ACHN (cell line): ENCODE results near the gene OXT.
A peak's percentile ranks its signal among the peaks of the same experiment; 100 is the strongest.
"Not testable (repeated sequence)": the region's sequence is repeated elsewhere in the genome, so short reads cannot be mapped to it uniquely, and the experiment has no call there.

Experiments
- DNase-seq: peaks from one replicate; pipeline ENCODE4 v3.0.0-alpha.2; 2015
- in situ Hi-C: cut with HindIII; loops from 2 replicates; pipeline ENCODE4 v1.10.0; 2017; ENCODE audit warnings: low sequenced_read_pairs, low pct_ligation_motif_present, low pct_unique_long_range_greater_than_20kb

Gene OXT

DNA sequence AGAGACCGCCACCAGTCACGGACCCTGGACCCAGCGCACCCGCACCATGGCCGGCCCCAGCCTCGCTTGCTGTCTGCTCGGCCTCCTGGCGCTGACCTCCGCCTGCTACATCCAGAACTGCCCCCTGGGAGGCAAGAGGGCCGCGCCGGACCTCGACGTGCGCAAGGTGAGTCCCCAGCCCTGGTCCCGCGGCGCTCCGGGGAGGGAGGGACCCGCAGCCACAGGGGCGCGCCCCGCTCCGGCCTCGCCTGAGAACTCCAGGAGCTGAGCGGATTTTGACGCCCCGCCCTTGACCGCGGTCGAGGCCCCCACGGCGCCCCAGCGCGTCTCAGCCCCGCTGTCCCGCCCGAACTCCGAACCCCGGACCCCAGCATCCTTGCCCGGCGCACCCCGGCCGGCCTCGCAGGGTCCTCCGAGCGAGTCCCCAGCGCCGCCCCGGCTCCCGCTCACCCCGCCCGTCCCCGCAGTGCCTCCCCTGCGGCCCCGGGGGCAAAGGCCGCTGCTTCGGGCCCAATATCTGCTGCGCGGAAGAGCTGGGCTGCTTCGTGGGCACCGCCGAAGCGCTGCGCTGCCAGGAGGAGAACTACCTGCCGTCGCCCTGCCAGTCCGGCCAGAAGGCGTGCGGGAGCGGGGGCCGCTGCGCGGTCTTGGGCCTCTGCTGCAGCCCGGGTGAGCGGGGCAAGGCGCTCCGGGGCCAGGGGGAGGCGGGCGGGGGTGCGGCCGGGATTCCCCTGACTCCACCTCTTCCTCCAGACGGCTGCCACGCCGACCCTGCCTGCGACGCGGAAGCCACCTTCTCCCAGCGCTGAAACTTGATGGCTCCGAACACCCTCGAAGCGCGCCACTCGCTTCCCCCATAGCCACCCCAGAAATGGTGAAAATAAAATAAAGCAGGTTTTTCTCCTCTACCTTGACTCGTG lies at the start of gene OXT:
OXT (plus strand) TSS at position 11 of the 920 bp plus-strand sequence; CDS start at position 47, 36 bp downstream.
- DNase-seq = no peak
- in situ Hi-C loops = no loop called here

DNA sequence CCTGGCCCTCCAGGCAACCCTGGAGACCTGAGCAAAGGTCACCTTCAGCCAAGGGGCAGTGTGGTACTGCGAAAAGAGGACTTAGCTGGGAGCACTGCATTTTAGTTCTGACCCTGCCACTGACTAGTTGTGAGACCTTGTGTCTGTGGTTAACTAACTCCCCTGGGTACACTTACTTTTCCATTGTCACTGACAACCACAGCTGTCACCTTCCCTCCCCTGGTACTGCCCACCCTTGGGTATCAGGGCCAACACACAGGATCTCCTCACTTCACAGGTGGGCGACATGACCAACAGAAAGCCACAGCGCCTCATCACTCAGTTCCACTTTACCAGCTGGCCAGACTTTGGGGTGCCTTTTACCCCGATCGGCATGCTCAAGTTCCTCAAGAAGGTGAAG lies 49.6 kb upstream of the OXT start:
- DNase-seq = no peak

DNA sequence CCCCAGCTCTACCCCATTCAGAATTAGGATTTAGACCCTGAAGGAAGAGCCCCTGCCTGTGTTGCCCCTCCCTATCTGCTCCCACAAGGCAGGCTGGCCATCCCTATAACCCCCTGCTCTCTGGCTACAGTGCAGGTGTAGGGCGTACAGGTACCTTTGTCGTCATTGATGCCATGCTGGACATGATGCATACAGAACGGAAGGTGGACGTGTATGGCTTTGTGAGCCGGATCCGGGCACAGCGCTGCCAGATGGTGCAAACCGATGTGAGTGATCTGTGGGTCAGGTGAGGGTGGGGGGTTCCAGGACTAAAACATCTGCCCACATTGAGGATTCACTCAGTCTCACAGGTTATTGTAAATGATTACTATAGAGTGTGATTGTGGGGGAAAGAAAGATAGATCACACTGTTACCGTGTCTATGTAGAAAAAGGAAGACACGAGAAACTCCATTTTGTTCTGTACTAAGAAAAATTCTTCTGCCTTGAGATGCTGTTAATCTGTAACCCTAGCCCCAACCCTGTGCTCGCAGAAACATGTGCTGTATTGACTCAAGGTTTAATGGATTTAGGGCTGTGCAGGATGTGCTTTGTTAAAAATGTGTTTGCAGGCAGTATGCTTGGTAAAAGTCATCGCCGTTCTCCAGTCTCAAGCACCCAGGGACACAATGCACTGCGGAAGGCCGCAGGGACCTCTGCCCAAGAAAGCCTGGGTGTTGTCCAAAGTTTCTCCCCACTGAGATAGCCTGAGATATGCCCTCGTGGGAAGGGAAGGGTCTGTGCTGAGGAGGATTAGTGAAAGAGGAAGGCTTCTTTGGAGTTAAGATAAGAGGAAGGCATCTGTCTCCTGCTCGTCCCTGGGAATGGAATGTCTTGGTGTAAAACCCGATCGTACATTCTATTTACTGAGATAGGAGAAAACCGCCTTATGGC lies 48.6 kb upstream of the OXT start:
- DNase-seq, in situ Hi-C loops: not testable (repeated sequence)

More for the DNA sequence above, 49.6 kb upstream of the OXT start:
- in situ Hi-C loops = no loop called here

- in situ Hi-C loops = no loop called here
- DNase-seq = no peak
These were observed 43.4 kb upstream of the OXT start for GRCh38 chr20:3027987-3028386.

DNA sequence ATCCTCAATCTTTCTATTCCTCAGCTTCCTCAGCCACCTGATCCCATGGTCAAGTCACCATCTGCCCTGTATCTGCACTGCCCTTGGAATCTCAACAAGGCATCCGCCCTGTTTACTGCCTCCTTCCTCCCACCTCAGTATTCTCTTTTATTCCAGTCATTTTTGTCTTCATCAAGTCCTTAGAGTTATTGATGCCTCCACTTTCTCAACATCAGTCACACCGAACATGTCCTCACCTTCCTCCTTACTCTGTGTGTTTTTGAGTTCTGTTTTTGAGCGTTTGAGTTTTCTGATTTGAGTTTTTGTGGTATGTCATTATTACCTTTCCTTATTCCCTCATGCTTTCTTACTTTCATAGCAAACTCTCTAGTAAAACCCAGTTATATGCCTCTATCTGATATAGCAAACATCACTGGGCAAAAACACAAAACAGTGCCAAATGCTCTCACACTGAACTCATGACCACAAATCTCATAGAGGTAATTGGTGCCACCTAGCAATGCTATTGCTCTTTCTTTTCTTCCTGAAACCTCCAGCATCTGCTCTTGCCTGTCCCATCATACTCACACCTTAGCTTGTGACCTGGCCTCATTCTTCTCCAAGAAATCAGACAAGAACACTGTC lies 39.8 kb upstream of the OXT start:
- in situ Hi-C loops = no loop called here
- DNase-seq = no peak

GRCh38 chr20:3032624-3033023 lies 38.8 kb upstream of the OXT start:
- DNase-seq = no peak
- in situ Hi-C loops = no loop called here

GRCh38 chr20:3037654-3038053 lies 33.8 kb upstream of the OXT start:
- no peak for DNase-seq
- in situ Hi-C loops = no loop called here

GRCh38 chr20:3038454-3038853 lies 33.0 kb upstream of the OXT start:
- in situ Hi-C loops = no loop called here
- DNase-seq = no peak

DNA sequence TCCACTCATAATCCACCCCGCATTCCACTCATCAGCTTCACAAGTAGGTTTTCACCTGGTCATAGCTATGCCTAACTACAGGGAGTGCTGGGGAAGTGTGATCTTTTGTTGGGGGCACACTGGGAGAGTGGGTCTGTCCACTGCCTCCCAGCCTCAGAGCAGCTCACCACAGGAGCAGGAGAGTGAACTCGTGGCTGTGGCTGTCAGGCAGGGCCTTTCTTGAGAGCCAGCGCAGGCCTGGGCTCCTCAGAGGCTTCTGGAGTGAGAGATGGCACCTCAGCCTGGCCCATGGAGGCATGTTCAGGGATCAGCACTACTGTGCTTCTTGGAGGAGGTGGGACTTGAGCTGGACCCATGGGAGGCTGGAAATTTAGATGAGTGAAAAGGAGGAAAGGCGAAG lies 32.0 kb upstream of the OXT start:
- DNase-seq = no peak
- in situ Hi-C loops = no loop called here

DNA sequence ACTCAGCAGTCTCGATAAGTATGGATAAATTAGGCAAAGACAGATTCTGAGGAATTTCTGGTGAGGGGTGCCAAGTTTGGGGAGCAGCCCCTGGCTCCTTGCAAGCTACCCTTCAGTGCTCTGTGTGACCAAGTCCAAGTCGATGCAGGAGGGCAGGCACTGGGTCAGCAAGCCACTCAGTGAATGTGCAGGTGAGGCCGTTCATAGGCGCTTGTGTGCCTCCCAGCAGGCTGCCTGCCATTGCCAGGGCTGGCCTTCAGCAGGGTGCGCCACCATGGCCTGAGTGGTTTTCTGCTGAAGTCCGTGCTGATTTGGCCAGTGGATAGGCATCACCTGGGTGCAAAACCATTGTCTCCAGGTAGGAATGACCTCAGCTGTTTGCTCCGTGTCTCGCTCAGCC lies 31.3 kb upstream of the OXT start:
- in situ Hi-C loops = no loop called here
- no peak for DNase-seq

DNA sequence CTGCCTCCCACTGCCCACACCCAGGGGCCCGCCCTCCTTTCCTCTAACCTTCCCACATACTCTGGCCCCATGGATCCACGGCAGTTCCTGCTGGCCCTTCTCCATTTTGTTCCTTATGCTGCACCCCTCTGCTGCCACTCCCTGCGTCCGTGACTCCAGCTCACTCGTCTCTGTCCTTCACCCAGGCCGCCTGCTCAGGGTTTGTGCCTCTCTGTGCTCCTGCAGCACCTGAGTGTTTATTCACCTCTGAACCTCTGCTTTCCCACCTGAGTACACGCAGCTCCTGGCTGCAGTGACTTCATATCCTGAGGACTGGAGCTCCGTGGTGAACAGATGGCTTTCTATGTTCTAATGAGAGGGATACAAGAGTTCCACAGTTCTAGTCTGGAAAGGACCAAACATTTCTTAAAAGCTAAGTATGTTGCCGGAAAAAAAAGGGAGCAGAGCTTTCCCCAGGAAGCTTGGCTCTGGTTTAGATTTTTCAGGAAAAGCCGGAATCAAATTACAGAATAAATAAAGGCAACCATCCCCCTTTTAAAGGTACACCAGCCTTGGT lies 29.5 kb upstream of the OXT start:
- DNase-seq = no peak
- in situ Hi-C loops = no loop called here

- in situ Hi-C loops = no loop called here
- no peak for DNase-seq
These were observed 28.8 kb upstream of the OXT start for GRCh38 chr20:3042625-3043024.

- DNase-seq = no peak
- in situ Hi-C loops = no loop called here
These were observed 28.1 kb upstream of the OXT start, which contains the start of gene GNRH2 for GRCh38 chr20:3043322-3043721. Gene GNRH2 (plus strand): TSS chr20:3043622. CDS start chr20:3044415, 793 bp downstream.

- no peak for DNase-seq
- in situ Hi-C loops = no loop called here
These were observed 27.0 kb upstream of the OXT start for GRCh38 chr20:3044336-3044965.

GRCh38 chr20:3045042-3045815 lies 26.2 kb upstream of the OXT start:
- DNase-seq = no peak
- in situ Hi-C loops = no loop called here

DNA sequence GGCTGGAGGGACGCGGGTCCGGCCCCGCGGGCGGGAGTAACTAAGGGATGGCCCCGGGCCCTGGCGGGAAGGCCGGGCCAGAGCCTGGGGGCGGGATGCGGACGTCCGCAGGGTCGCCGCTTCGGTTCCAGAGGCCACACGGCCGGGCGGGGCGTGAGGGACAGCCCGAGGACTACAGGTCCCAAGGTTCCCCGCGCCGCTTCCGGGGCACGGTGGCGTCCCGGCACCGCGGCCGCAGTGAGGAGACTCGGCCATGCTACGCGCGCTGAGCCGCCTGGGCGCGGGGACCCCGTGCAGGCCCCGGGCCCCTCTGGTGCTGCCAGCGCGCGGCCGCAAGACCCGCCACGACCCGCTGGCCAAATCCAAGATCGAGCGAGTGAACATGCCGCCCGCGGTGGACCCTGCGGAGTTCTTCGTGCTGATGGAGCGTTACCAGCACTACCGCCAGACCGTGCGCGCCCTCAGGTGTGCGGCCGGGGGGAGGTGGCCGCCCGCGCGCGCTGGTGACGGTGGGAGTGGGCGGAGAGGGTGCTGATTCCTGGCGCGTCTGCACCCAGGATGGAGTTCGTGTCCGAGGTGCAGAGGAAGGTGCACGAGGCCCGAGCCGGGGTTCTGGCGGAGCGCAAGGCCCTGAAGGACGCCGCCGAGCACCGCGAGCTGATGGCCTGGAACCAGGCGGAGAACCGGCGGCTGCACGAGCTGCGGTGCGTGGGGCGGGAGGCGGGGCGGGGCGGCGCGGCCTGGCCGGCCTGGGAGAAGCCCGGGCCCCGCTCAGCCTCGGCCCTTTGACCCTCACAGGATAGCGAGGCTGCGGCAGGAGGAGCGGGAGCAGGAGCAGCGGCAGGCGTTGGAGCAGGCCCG lies 25.4 kb upstream of the OXT start, which contains the start of gene MRPS26:
MRPS26 (plus strand) TSS at position 237 of the 861 bp plus-strand sequence; CDS start at position 254, 17 bp downstream.
- DNase-seq = peak; percentile 83
- in situ Hi-C loops = no loop called here
